ENCODE results near the gene ARID1B. TPM values are rescaled to one million over a fixed set of nuclear protein-coding genes. Genes with fewer than 3 reads are reported as not detected.

The ARID1B gene
- total and polyA plus RNA-seq, 7 experiments from 2014 or later: 17.5 to 164 (median 139) TPM

GRCh38 chr6:156999762-157000161 lies 222.6 kb downstream of the ARID1B start:
- Mint-ChIP-seq H3K4me1 (peaks cover 10 to 89% (median 69%) of the 10 kb centered on the region in 7 donors), H3K9me3 (peaks cover 0 to 5% (median 0%) of the 10 kb centered on the region in 11 donors), H3K27ac (peak overlapping the region in 5 of 9 donors; percentile 2 to 38 (median 10)), H3K36me3 (peaks cover 0 to 24% (median 6%) of the 10 kb centered on the region in 5 donors), H3K4me3 (peak overlapping the region in 1 of 10 donors; percentile 5), H3K27me3 (no peaks in the 10 kb centered on the region)
- Histone ChIP-seq H3K4me3 (ENCODE audit: low read length) (no peak overlapping the region), H3K36me3 (ENCODE audit: control insufficient read depth in 2 of 3, insufficient read depth in 3 of 3, low read length in 3 of 3) (no peaks in the 10 kb centered on the region), H3K9me3 (ENCODE audit: control insufficient read depth in 2 of 3, low read length in 3 of 3) (no peaks in the 10 kb centered on the region), H3K27me3 (ENCODE audit: control insufficient read depth in 2 of 2, insufficient read depth in 2 of 2, low read length in 2 of 2) (no peaks in the 10 kb centered on the region), H3K27ac (ENCODE audit: low read depth, low read length) (no peak overlapping the region), H3K4me1 (ENCODE audit: control insufficient read depth in 2 of 2, insufficient read depth in 2 of 2, low read length in 2 of 2) (peaks cover 0 to 5% of the 10 kb centered on the region in 2 donors)
- ChIA-PET POLR2A (interaction anchor here (0.5 kb wide), 1 partner anchor 17 kb away, joined by 3 read pairs; no protein-coding TSS in a partner anchor), CTCF (no interaction called here)
- DNase-seq (no peak), ATAC-seq (no peak)
- intact Hi-C loops (cut with micrococcal nuclease): no loop called here

- ChIA-PET CTCF (no interaction called here), POLR2A (no interaction called here)
- Mint-ChIP-seq H3K27ac (peak overlapping the region in 2 of 9 donors; percentile 6 to 16), H3K36me3 (peaks cover 0 to 24% (median 6%) of the 10 kb centered on the region in 5 donors), H3K4me1 (peaks cover 10 to 90% (median 71%) of the 10 kb centered on the region in 7 donors), H3K9me3 (peaks cover 0 to 5% (median 0%) of the 10 kb centered on the region in 11 donors), H3K27me3 (no peaks in the 10 kb centered on the region), H3K4me3 (no peak overlapping the region)
- intact Hi-C loops (cut with micrococcal nuclease): no loop called here
- DNase-seq: no peak
- Histone ChIP-seq H3K4me1 (ENCODE audit: control insufficient read depth in 2 of 2, insufficient read depth in 2 of 2, low read length in 2 of 2) (peaks cover 0 to 5% of the 10 kb centered on the region in 2 donors), H3K36me3 (ENCODE audit: control insufficient read depth in 2 of 3, insufficient read depth in 3 of 3, low read length in 3 of 3) (no peaks in the 10 kb centered on the region), H3K9me3 (ENCODE audit: control insufficient read depth in 2 of 3, low read length in 3 of 3) (no peaks in the 10 kb centered on the region), H3K27me3 (ENCODE audit: control insufficient read depth in 2 of 2, insufficient read depth in 2 of 2, low read length in 2 of 2) (no peaks in the 10 kb centered on the region), H3K4me3 (ENCODE audit: low read length) (no peak overlapping the region), H3K27ac (ENCODE audit: low read depth, low read length) (no peak overlapping the region)
- no peak for ATAC-seq
Measured at GRCh38 chr6:157001716-157002115, 224.5 kb downstream of the ARID1B start.

- ATAC-seq (no peak), DNase-seq (no peak)
- POLR2A ChIA-PET: no interaction called here
- Histone ChIP-seq H3K27ac (ENCODE audit: low read depth, low read length) (no peak overlapping the region), H3K4me3 (ENCODE audit: low read length) (no peak overlapping the region), H3K9me3 (ENCODE audit: control insufficient read depth in 2 of 3, low read length in 3 of 3) (no peaks in the 10 kb centered on the region), H3K27me3 (ENCODE audit: control insufficient read depth in 2 of 2, insufficient read depth in 2 of 2, low read length in 2 of 2) (no peaks in the 10 kb centered on the region), H3K36me3 (ENCODE audit: control insufficient read depth in 2 of 3, insufficient read depth in 3 of 3, low read length in 3 of 3) (no peaks in the 10 kb centered on the region), H3K4me1 (ENCODE audit: control insufficient read depth in 2 of 2, insufficient read depth in 2 of 2, low read length in 2 of 2) (peaks cover 3 to 5% of the 10 kb centered on the region in 2 donors)
- peaks cover 10 to 89% (median 73%) of the 10 kb centered on the region in 7 donors for H3K4me1 Mint-ChIP-seq
- intact Hi-C loops (cut with micrococcal nuclease): no loop called here
- H3K27ac Mint-ChIP-seq: peak overlapping the region in 3 of 9 donors; percentile 3 to 50 (median 22)
- CTCF ChIA-PET: no interaction called here
- no peaks in the 10 kb centered on the region for H3K27me3 Mint-ChIP-seq
- no peak overlapping the region for H3K4me3 Mint-ChIP-seq
- peaks cover 0 to 21% (median 6%) of the 10 kb centered on the region in 5 donors for H3K36me3 Mint-ChIP-seq
- peaks cover 0 to 5% (median 0%) of the 10 kb centered on the region in 11 donors for H3K9me3 Mint-ChIP-seq
Measured at GRCh38 chr6:157002774-157003173, 225.6 kb downstream of the ARID1B start.

- ChIA-PET POLR2A (interaction anchor here (1.5 kb wide), 1 partner anchor 15 kb away, joined by 4 read pairs; no protein-coding TSS in a partner anchor), CTCF (interaction anchor here (0.6 kb wide), 1 partner anchor 25 kb away, joined by 3 read pairs; no protein-coding TSS in a partner anchor)
- no peaks in the 10 kb centered on the region for H3K9me3 ChIP-seq (ENCODE audit: control insufficient read depth in 2 of 3, low read length in 3 of 3)
- no peaks in the 10 kb centered on the region for H3K27me3 ChIP-seq (ENCODE audit: control insufficient read depth in 2 of 2, insufficient read depth in 2 of 2, low read length in 2 of 2)
- H3K36me3 ChIP-seq (ENCODE audit: control insufficient read depth in 2 of 3, insufficient read depth in 3 of 3, low read length in 3 of 3): no peaks in the 10 kb centered on the region
- Mint-ChIP-seq H3K4me1 (peaks cover 20 to 87% (median 71%) of the 10 kb centered on the region in 7 donors), H3K27ac (peak overlapping the region in 2 of 9 donors; percentile 9 to 16), H3K9me3 (peaks cover 0 to 9% (median 0%) of the 10 kb centered on the region in 11 donors), H3K36me3 (peaks cover 0 to 20% (median 6%) of the 10 kb centered on the region in 5 donors), H3K27me3 (no peaks in the 10 kb centered on the region), H3K4me3 (no peak overlapping the region)
- peaks cover 0 to 3% of the 10 kb centered on the region in 2 donors for H3K4me1 ChIP-seq (ENCODE audit: control insufficient read depth in 2 of 2, insufficient read depth in 2 of 2, low read length in 2 of 2)
- intact Hi-C loops (cut with micrococcal nuclease): no loop called here
- H3K4me3 ChIP-seq (ENCODE audit: low read length): no peak overlapping the region
- DNase-seq (no peak), ATAC-seq (no peak)
- no peak overlapping the region for H3K27ac ChIP-seq (ENCODE audit: low read depth, low read length)
Measured at GRCh38 chr6:157005940-157006339, 228.8 kb downstream of the ARID1B start.

GRCh38 chr6:157008568-157008967 lies 231.4 kb downstream of the ARID1B start:
- CTCF ChIA-PET: no interaction called here
- peak overlapping the region in 1 of 9 donors; percentile 31 for H3K27ac Mint-ChIP-seq
- Histone ChIP-seq H3K27me3 (ENCODE audit: control insufficient read depth in 2 of 2, insufficient read depth in 2 of 2, low read length in 2 of 2) (no peaks in the 10 kb centered on the region), H3K27ac (ENCODE audit: low read depth, low read length) (no peak overlapping the region), H3K9me3 (ENCODE audit: control insufficient read depth in 2 of 3, low read length in 3 of 3) (no peaks in the 10 kb centered on the region), H3K4me1 (ENCODE audit: control insufficient read depth in 2 of 2, insufficient read depth in 2 of 2, low read length in 2 of 2) (peaks cover 0 to 3% of the 10 kb centered on the region in 2 donors), H3K36me3 (ENCODE audit: control insufficient read depth in 2 of 3, insufficient read depth in 3 of 3, low read length in 3 of 3) (no peaks in the 10 kb centered on the region), H3K4me3 (ENCODE audit: low read length) (no peak overlapping the region)
- H3K9me3 Mint-ChIP-seq: peaks cover 0 to 19% (median 0%) of the 10 kb centered on the region in 11 donors
- no peaks in the 10 kb centered on the region for H3K27me3 Mint-ChIP-seq
- intact Hi-C loops (cut with micrococcal nuclease): no loop called here
- DNase-seq (no peak), ATAC-seq (no peak)
- POLR2A ChIA-PET: interaction anchor here (1.3 kb wide), 1 partner anchor 12 kb away, joined by 5 read pairs; no protein-coding TSS in a partner anchor
- H3K4me1 Mint-ChIP-seq: peaks cover 10 to 79% (median 67%) of the 10 kb centered on the region in 7 donors
- H3K4me3 Mint-ChIP-seq: peak overlapping the region in 2 of 10 donors; percentile 10 to 32
- peaks cover 0 to 12% (median 3%) of the 10 kb centered on the region in 5 donors for H3K36me3 Mint-ChIP-seq

GRCh38 chr6:157012355-157012754 lies 235.2 kb downstream of the ARID1B start:
- peaks cover 0 to 19% (median 0%) of the 10 kb centered on the region in 11 donors for H3K9me3 Mint-ChIP-seq
- DNase-seq (no peak), ATAC-seq (no peak)
- no peak overlapping the region for H3K4me3 ChIP-seq (ENCODE audit: low read length)
- peaks cover 15 to 83% (median 71%) of the 10 kb centered on the region in 7 donors for H3K4me1 Mint-ChIP-seq
- H3K36me3 ChIP-seq (ENCODE audit: control insufficient read depth in 2 of 3, insufficient read depth in 3 of 3, low read length in 3 of 3): no peaks in the 10 kb centered on the region
- no peak overlapping the region for H3K27ac ChIP-seq (ENCODE audit: low read depth, low read length)
- POLR2A ChIA-PET: no interaction called here
- H3K4me1 ChIP-seq (ENCODE audit: control insufficient read depth in 2 of 2, insufficient read depth in 2 of 2, low read length in 2 of 2): peaks cover 0 to 2% of the 10 kb centered on the region in 2 donors
- H3K36me3 Mint-ChIP-seq: peaks cover 0 to 12% (median 3%) of the 10 kb centered on the region in 5 donors
- no peaks in the 10 kb centered on the region for H3K27me3 ChIP-seq (ENCODE audit: control insufficient read depth in 2 of 2, insufficient read depth in 2 of 2, low read length in 2 of 2)
- no peaks in the 10 kb centered on the region for H3K9me3 ChIP-seq (ENCODE audit: control insufficient read depth in 2 of 3, low read length in 3 of 3)
- H3K27ac Mint-ChIP-seq: peak overlapping the region in 1 of 9 donors; percentile 39
- intact Hi-C loops (cut with micrococcal nuclease): no loop called here
- no peak overlapping the region for H3K4me3 Mint-ChIP-seq
- no peaks in the 10 kb centered on the region for H3K27me3 Mint-ChIP-seq
- CTCF ChIA-PET: no interaction called here

All from naive thymus-derived CD4-positive, alpha-beta T cell (primary cell).